Measurements from ENCODE around the gene PHACTR1.
"Not testable (repeated sequence)": the region's sequence is repeated elsewhere in the genome, so short reads cannot be mapped to it uniquely, and the experiment has no call there.

The PHACTR1 gene

GRCh38 chr6:12716298-12716916, at the start of gene PHACTR1:
PHACTR1 (plus strand) TSS chr6:12716767.
- DNase-seq (ENCODE audit: low read depth in 3 of 3, low spot score in 1 of 3) = no peak

GRCh38 chr6:12666886-12667285, 49.7 kb upstream of the PHACTR1 start:
- no peak for DNase-seq (ENCODE audit: low read depth in 3 of 3, low spot score in 1 of 3)

GRCh38 chr6:12675931-12676330, 40.6 kb upstream of the PHACTR1 start:
- DNase-seq (ENCODE audit: low read depth in 3 of 3, low spot score in 1 of 3) = no peak

GRCh38 chr6:12679341-12679740, 37.2 kb upstream of the PHACTR1 start:
- no peak for DNase-seq (ENCODE audit: low read depth in 3 of 3, low spot score in 1 of 3)

GRCh38 chr6:12693122-12693521, 23.4 kb upstream of the PHACTR1 start:
- DNase-seq (ENCODE audit: low read depth in 3 of 3, low spot score in 1 of 3) = no peak

GRCh38 chr6:12698298-12698697, 18.3 kb upstream of the PHACTR1 start:
- no peak for DNase-seq (ENCODE audit: low read depth in 3 of 3, low spot score in 1 of 3)

- DNase-seq (ENCODE audit: low read depth in 3 of 3, low spot score in 1 of 3) = no peak
These were observed 11.6 kb upstream of the PHACTR1 start for GRCh38 chr6:12704946-12705345.

GRCh38 chr6:12709116-12709515, 7.5 kb upstream of the PHACTR1 start:
- no peak for DNase-seq (ENCODE audit: low read depth in 3 of 3, low spot score in 1 of 3)

- no peak for DNase-seq (ENCODE audit: low read depth in 3 of 3, low spot score in 1 of 3)
These were observed 6.9 kb upstream of the PHACTR1 start for GRCh38 chr6:12709556-12710232.

GRCh38 chr6:12710921-12711320, 5.6 kb upstream of the PHACTR1 start:
- DNase-seq (ENCODE audit: low read depth in 3 of 3, low spot score in 1 of 3) = no peak

- DNase-seq (ENCODE audit: low read depth in 3 of 3, low spot score in 1 of 3) = no peak
These were observed 2.5 kb upstream of the PHACTR1 start for GRCh38 chr6:12714022-12714421.

- no peak for DNase-seq (ENCODE audit: low read depth in 3 of 3, low spot score in 1 of 3)
These were observed 1.1 kb upstream of the PHACTR1 start for GRCh38 chr6:12715437-12715836.

- no peak for DNase-seq (ENCODE audit: low read depth in 3 of 3, low spot score in 1 of 3)
These were observed 789 bp downstream of the PHACTR1 start for GRCh38 chr6:12717356-12717755.

GRCh38 chr6:12718015-12718414, 1.4 kb downstream of the PHACTR1 start:
- DNase-seq (ENCODE audit: low read depth in 3 of 3, low spot score in 1 of 3) = no peak

GRCh38 chr6:12719017-12719416, 2.5 kb downstream of the PHACTR1 start:
- no peak for DNase-seq (ENCODE audit: low read depth in 3 of 3, low spot score in 1 of 3)

- no peak for DNase-seq (ENCODE audit: low read depth in 3 of 3, low spot score in 1 of 3)
These were observed 3.7 kb downstream of the PHACTR1 start for GRCh38 chr6:12720310-12720709.

- no peak for DNase-seq (ENCODE audit: low read depth in 3 of 3, low spot score in 1 of 3)
These were observed 8.7 kb downstream of the PHACTR1 start for GRCh38 chr6:12725263-12725662.

- DNase-seq (ENCODE audit: low read depth in 3 of 3, low spot score in 1 of 3) = no peak
These were observed 12.9 kb downstream of the PHACTR1 start for GRCh38 chr6:12729467-12729866.

GRCh38 chr6:12730809-12731208, 14.2 kb downstream of the PHACTR1 start:
- not testable (repeated sequence) for DNase-seq (ENCODE audit: low read depth in 3 of 3, low spot score in 1 of 3)

GRCh38 chr6:12733876-12734275, 17.3 kb downstream of the PHACTR1 start:
- no peak for DNase-seq (ENCODE audit: low read depth in 3 of 3, low spot score in 1 of 3)

GRCh38 chr6:12735786-12736185, 19.2 kb downstream of the PHACTR1 start:
- DNase-seq (ENCODE audit: low read depth in 3 of 3, low spot score in 1 of 3) = no peak

GRCh38 chr6:12748411-12748810, 31.8 kb downstream of the PHACTR1 start:
- DNase-seq (ENCODE audit: low read depth in 3 of 3, low spot score in 1 of 3) = no peak

All from stimulated activated CD4-positive, alpha-beta T cell treated with anti-CD3 and anti-CD28 coated beads, TNF-alpha, amount 100 ng/mL, for 1 hour (primary cell).